HEK293 (cell line): ENCODE data around the gene B4GAT1.

ENCODE experiments used
- CTCF ChIA-PET: fragments of 350-600 bp; formaldehyde crosslinking; extraction: SDS; loops from one replicate; lab custom pipeline; 2021; ENCODE audit warnings: antibody characterized with exemption; lab: Yijun Ruan, JAX
- POLR2A ChIA-PET: fragments of 300-600 bp; formaldehyde crosslinking; extraction: SDS; loops from one replicate; lab custom pipeline; 2020; ENCODE audit warnings: antibody characterized with exemption, inconsistent platforms; lab: Yijun Ruan, JAX
- H3K27ac ChIP-seq: fragments of 200-500 bp; sonication (Bioruptor generic); 2 replicates; pipeline ENCODE4 v1.5.1; 2014; ENCODE audit warnings: low read depth, low read length, control low read depth, inconsistent platforms; ENCODE audit errors: extremely low read depth
- H3K36me3 ChIP-seq, 2 experiments: fragments of 200-500 bp in 1 of 2; sonication (Bioruptor generic) in 1 of 2; 1 replicate in 1 of 2; 2 replicates in 1 of 2; pipeline ENCODE4 v1.5.1; 2014 to 2017; ENCODE audit warnings: inconsistent platforms in 2 of 2, low read length in 2 of 2; ENCODE audit not compliant: control insufficient read depth in 2 of 2, insufficient read depth in 1 of 2
- H3K4me1 ChIP-seq: fragments of 200-500 bp; sonication (Bioruptor generic); 2 replicates; pipeline ENCODE4 v1.5.1; 2014; ENCODE audit warnings: mild to moderate bottlenecking, low read length, inconsistent platforms; ENCODE audit not compliant: control insufficient read depth, insufficient read depth
- H3K4me3 ChIP-seq: 2 replicates; pipeline ENCODE4 v1.5.1; 2011; ENCODE audit warnings: low read depth, mild to moderate bottlenecking, control low read depth, low read length, moderate library complexity
- H3K9me3 ChIP-seq: fragments of 200-500 bp; sonication (Bioruptor generic); 2 replicates; pipeline ENCODE4 v1.5.1; 2014; ENCODE audit warnings: low read depth, low read length, inconsistent platforms; ENCODE audit not compliant: control insufficient read depth, insufficient read depth
- HOXD13 ChIP-seq: sonication (generic); formaldehyde crosslinking; IDR thresholded peaks from 2 replicates; pipeline ENCODE4 v1.8.0; 2022; ENCODE audit warnings: missing genetic modification reagents, borderline replicate concordance
- IKZF3 ChIP-seq: fragments of 450-650 bp; IDR thresholded peaks from 2 replicates; pipeline ENCODE4 v1.5.0; 2018; ENCODE audit warnings: missing biosample characterization, mild to moderate bottlenecking, missing genetic modification characterization, moderate library complexity
- KLF10 ChIP-seq: fragments of 450-650 bp; IDR thresholded peaks from 2 replicates; pipeline ENCODE4 v1.5.1; 2018; ENCODE audit warnings: missing biosample characterization, mild to moderate bottlenecking, missing genetic modification characterization
- TRIM28 ChIP-seq: IDR thresholded peaks from 2 replicates; pipeline ENCODE4 v1.6.1; 2011; ENCODE audit warnings: low read length, control low read depth, borderline replicate concordance
- ZBTB1 ChIP-seq: fragments of 450-650 bp; formaldehyde crosslinking; IDR thresholded peaks from 2 replicates; pipeline ENCODE4 v1.5.1; 2016; ENCODE audit warnings: missing biosample characterization, missing genetic modification characterization
- ZNF10 ChIP-seq: fragments of 450-650 bp; formaldehyde crosslinking; IDR thresholded peaks from 2 replicates; pipeline ENCODE4 v1.5.1; 2017; ENCODE audit warnings: missing biosample characterization, missing genetic modification characterization
- ZNF157 ChIP-seq: fragments of 450-650 bp; formaldehyde crosslinking; IDR thresholded peaks from 2 replicates; pipeline ENCODE4 v1.5.1; 2016; ENCODE audit warnings: missing biosample characterization, missing genetic modification characterization
- ZNF214 ChIP-seq: fragments of 450-650 bp; formaldehyde crosslinking; IDR thresholded peaks from 2 replicates; pipeline ENCODE4 v1.5.1; 2017; ENCODE audit warnings: missing biosample characterization, mild to moderate bottlenecking, missing genetic modification characterization, borderline replicate concordance
- ZNF324 ChIP-seq: fragments of 450-650 bp; formaldehyde crosslinking; IDR thresholded peaks from 2 replicates; pipeline ENCODE4 v1.5.1; 2016; ENCODE audit warnings: missing biosample characterization, missing genetic modification characterization
- ZNF518A ChIP-seq: fragments of 450-650 bp; formaldehyde crosslinking; conservative IDR thresholded peaks from 2 replicates; pipeline ENCODE4 v1.5.1; 2016; ENCODE audit warnings: low read depth, missing biosample characterization, missing genetic modification characterization
- ZNF585B ChIP-seq: fragments of 450-650 bp; formaldehyde crosslinking; IDR thresholded peaks from 2 replicates; pipeline ENCODE4 v1.5.1; 2016; ENCODE audit warnings: missing biosample characterization, missing genetic modification characterization
- ZNF600 ChIP-seq: fragments of 450-650 bp; formaldehyde crosslinking; IDR thresholded peaks from 2 replicates; pipeline ENCODE4 v1.5.1; 2016; ENCODE audit warnings: missing biosample characterization, missing genetic modification characterization
- ZNF704 ChIP-seq: fragments of 450-650 bp; formaldehyde crosslinking; IDR thresholded peaks from 2 replicates; pipeline ENCODE4 v1.5.1; 2016; ENCODE audit warnings: missing biosample characterization, missing genetic modification characterization
- ZNF785 ChIP-seq: fragments of 450-650 bp; formaldehyde crosslinking; IDR thresholded peaks from 2 replicates; pipeline ENCODE4 v1.5.1; 2016; ENCODE audit warnings: missing biosample characterization, missing genetic modification characterization
- TF ChIP-seq, protein P1 (sequence below): fragments of 450-650 bp; IDR thresholded peaks from 2 replicates; pipeline ENCODE4 v1.5.1; 2018; ENCODE audit warnings: missing biosample characterization, missing genetic modification characterization
- TF ChIP-seq, protein P2 (sequence below): fragments of 450-650 bp; formaldehyde crosslinking; IDR thresholded peaks from 2 replicates; pipeline ENCODE4 v1.5.1; 2017; ENCODE audit warnings: missing biosample characterization, missing genetic modification characterization

B4GAT1 gene

DNA sequence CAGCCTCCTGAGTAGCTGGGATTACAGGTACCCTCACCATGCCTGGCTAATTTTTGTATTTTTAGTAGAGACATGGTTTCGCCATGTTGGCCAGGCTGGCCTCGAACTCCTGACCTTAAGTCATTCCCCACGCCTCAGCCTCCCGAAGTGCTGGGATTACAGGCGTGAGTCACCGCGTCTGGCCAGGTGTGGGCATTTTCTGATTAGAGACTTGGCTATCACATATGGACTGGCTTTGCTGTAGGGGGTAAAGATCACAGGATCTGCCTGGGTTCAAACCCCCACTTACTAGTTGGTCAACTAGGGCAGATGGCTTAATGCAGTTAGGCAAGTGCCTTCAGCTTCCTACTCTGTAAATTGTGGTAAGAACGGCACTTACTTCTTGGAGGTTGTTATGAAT, 37.1 kb downstream of the B4GAT1 start (continued):
- TF ChIP-seq ZNF518A (no peak), ZNF585B (tag by site-specific recombination) (no peak), ZNF785 (tag by site-specific recombination) (no peak), ZNF10 (tag by site-specific recombination) (no peak), ZNF600 (tag by site-specific recombination) (no peak)

GRCh38 chr11:66309475-66309874, 38.0 kb downstream of the B4GAT1 start:
- POLR2A ChIA-PET, result interaction anchor here (0.6 kb wide), 1 partner anchor 79 kb away, joined by 5 read pairs; no protein-coding TSS in a partner anchor
- H3K4me1 ChIP-seq, result no peaks in the 10 kb centered on the region
- H3K4me3 ChIP-seq, result no peak overlapping the region
- no peaks in the 10 kb centered on the region for H3K36me3 ChIP-seq
- no peaks in the 10 kb centered on the region for H3K9me3 ChIP-seq
- CTCF ChIA-PET, result interaction anchor here (1.0 to 1.5 kb wide), 4 partner anchors 15 to 55 kb away, joined by 3 to 5 read pairs (median 3); partner anchors contain the start of gene TMEM151A
- TF ChIP-seq ZNF214 (tag by site-specific recombination), result no peak
- TF ChIP-seq, protein P1, sequence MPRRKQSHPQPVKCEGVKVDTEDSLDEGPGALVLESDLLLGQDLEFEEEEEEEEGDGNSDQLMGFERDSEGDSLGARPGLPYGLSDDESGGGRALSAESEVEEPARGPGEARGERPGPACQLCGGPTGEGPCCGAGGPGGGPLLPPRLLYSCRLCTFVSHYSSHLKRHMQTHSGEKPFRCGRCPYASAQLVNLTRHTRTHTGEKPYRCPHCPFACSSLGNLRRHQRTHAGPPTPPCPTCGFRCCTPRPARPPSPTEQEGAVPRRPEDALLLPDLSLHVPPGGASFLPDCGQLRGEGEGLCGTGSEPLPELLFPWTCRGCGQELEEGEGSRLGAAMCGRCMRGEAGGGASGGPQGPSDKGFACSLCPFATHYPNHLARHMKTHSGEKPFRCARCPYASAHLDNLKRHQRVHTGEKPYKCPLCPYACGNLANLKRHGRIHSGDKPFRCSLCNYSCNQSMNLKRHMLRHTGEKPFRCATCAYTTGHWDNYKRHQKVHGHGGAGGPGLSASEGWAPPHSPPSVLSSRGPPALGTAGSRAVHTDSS (tag by site-specific recombination), result no peak
- TF ChIP-seq, protein P2, sequence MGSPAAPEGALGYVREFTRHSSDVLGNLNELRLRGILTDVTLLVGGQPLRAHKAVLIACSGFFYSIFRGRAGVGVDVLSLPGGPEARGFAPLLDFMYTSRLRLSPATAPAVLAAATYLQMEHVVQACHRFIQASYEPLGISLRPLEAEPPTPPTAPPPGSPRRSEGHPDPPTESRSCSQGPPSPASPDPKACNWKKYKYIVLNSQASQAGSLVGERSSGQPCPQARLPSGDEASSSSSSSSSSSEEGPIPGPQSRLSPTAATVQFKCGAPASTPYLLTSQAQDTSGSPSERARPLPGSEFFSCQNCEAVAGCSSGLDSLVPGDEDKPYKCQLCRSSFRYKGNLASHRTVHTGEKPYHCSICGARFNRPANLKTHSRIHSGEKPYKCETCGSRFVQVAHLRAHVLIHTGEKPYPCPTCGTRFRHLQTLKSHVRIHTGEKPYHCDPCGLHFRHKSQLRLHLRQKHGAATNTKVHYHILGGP (tag by site-specific recombination), result no peak
- no peak for TF ChIP-seq ZBTB1 (tag by site-specific recombination)
- no peak for TF ChIP-seq ZNF157 (tag by site-specific recombination)
- TF ChIP-seq HOXD13 (CRISPR knock-in tag), result no peak
- no peak for TF ChIP-seq ZNF324 (tag by site-specific recombination)
- TF ChIP-seq KLF10, result no peak
- no peak for TF ChIP-seq ZNF704 (tag by site-specific recombination)
- no peak for TF ChIP-seq IKZF3 (tag by site-specific recombination)
- no peak for TF ChIP-seq TRIM28
- H3K27ac ChIP-seq, result no peak overlapping the region
